Stimulated activated CD8-positive, alpha-beta memory T cell treated with anti-CD3 and anti-CD28 coated beads, Interleukin-12 subunit alpha, Interleukin-12 subunit beta, amount 100 ng/mL, for 1 hour (primary cell): ENCODE results near the gene ORMDL3.
A peak's percentile ranks its signal among the peaks of the same experiment; 100 is the strongest.

Source experiments
- DNase-seq: peaks from one replicate; pipeline ENCODE4 v3.0.0-alpha.2; 2020; ENCODE audit warnings: low read depth

The ORMDL3 gene, protein sequence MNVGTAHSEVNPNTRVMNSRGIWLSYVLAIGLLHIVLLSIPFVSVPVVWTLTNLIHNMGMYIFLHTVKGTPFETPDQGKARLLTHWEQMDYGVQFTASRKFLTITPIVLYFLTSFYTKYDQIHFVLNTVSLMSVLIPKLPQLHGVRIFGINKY

GRCh38 chr17:39927101-39927928, at the start of gene ORMDL3, which contains the start of gene LRRC3C:
Gene ORMDL3 (minus strand): TSS chr17:39927601. CDS start chr17:39924203, 3,398 bp downstream.
Gene LRRC3C (plus strand): TSS chr17:39927732. CDS start chr17:39941524, 13,792 bp downstream.
- DNase-seq: peak; percentile 83

- no peak for DNase-seq
Measured at GRCh38 chr17:39975801-39976200, 48.4 kb upstream of the ORMDL3 start.

- no peak for DNase-seq
Measured at GRCh38 chr17:39974433-39974832, 47.0 kb upstream of the ORMDL3 start.

DNA sequence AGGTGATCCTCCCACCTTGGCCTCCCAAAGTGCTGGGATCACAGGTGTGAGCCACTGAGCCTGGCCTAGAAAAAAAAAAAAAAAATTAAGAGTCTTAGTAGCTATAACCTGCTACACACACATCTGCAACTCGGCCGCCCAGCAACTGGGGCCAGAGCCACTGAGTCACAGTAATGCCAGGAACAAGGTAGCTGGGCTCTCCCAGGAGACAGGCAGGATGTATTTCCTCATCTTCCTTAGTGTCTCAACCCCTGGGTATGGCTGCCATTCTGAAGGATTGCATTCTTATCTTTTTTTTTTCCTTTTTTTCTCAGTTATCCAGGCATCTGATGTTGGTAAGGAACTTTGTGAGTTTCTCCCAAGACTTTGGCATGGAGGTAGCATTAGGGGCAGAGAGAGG, 46.1 kb upstream of the ORMDL3 start:
- DNase-seq: no peak

DNA sequence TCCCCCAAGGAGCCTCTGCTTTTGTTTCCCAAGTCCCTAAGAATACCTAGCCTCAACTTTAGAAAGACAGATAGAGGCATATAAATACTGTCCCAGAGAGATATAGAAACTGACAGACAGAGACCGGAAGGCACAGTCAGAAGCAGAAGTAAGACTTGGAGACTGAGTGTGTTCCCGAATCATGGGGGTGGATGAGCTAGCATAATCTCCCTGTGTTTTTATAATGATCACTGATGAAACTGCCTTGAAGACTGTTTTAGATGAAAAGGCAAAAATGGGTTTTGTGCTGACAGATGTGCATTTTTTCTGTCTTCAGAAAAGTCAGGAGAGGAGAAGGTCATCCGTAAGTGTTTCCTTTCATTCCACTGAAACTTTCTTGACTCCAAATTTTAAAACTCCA, 44.9 kb upstream of the ORMDL3 start:
- DNase-seq: no peak

DNA sequence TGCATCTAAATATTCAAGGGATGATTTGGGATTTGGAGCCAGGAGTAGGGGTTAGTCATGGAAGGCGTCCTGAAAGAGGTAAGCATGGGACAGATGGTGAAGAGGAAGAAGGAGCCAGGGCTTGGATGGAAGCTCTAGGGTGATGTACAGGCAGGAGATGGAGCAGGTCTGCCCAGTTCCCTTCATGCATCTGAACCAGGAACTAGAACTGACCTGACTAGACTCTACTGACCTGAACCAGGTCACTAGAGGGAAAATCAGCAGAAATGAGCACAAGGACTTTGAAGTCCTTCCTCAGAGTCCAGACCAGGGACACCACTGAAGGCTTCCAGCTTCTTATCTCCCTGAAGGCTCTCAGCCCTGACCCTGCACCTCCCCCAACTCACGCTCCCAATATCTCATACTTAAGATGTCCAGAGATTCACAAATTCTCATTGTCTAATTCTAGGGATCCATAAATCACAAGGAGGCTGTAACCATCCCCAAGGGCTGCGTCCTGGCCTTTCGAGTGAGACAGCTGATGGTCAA, 43.7 kb upstream of the ORMDL3 start:
- no peak for DNase-seq

GRCh38 chr17:39970157-39970692, 42.8 kb upstream of the ORMDL3 start:
- DNase-seq: no peak

- DNase-seq: no peak
Measured at GRCh38 chr17:39969375-39969774, 42.0 kb upstream of the ORMDL3 start.

DNA sequence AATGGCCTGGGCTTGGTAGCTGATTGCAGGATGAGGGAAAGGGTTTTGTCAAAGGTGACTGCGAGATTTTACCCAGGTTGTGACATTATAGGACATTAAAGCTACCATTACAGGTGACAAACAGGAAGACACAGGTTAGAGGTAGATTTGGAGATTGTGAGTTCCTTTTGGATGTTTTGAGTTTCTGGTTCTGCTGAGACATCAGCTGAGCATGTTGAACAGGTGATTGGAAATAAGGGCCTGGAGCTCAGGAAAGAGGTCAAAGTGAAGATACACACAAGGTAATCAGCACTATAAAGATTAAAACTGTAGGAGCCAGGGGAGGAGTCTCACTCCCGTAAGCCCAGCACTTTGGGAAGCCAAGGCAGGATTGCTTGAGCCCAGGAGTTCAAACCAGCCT, 41.4 kb upstream of the ORMDL3 start:
- DNase-seq: no peak

GRCh38 chr17:39966771-39967170, 39.4 kb upstream of the ORMDL3 start:
- DNase-seq: no peak

GRCh38 chr17:39965017-39965699, 37.8 kb upstream of the ORMDL3 start:
- no peak for DNase-seq

GRCh38 chr17:39963829-39964228, 36.4 kb upstream of the ORMDL3 start:
- peak; percentile 35 for DNase-seq

DNA sequence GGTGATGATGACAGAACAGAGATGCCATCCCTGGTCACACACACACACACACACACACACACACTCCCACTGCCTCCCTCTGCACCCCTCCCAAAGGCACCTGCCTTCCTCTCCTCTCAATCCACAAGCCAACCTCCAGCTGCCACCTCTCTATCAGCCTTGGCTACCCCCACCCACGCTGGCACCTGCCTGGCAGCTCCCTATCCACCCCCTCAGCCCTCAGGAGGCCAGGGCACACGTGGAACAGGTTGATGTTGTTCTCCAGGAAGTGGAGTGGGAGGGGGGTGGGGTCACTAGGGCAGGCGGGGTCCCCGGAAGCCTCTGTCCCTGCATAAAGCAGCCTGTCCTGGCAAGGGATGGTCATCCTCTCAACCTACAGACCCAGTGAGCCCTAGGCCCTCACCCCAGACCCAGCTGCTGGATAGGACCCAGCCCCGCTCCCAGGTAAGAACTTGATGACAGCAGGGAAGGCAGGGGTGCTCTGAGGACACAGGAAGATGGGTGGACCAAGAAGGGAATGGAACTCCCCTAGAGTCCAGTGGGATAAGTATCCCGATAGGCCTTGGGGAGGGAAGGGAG, 35.3 kb upstream of the ORMDL3 start, which contains the start of gene GSDMA:
GSDMA (plus strand) TSS at position 363 of the 579 bp plus-strand sequence. CDS start 2,684 bp downstream, outside the sequence.
- DNase-seq: no peak

GRCh38 chr17:39960524-39961041, 33.2 kb upstream of the ORMDL3 start:
- DNase-seq: no peak

- no peak for DNase-seq
Measured at GRCh38 chr17:39955726-39956225, 28.4 kb upstream of the ORMDL3 start.

GRCh38 chr17:39954876-39955275, 27.5 kb upstream of the ORMDL3 start:
- no peak for DNase-seq

GRCh38 chr17:39953471-39953888, 26.1 kb upstream of the ORMDL3 start:
- no peak for DNase-seq

- DNase-seq: peak; percentile 92
Measured at GRCh38 chr17:39952680-39953470, 25.5 kb upstream of the ORMDL3 start.

DNA sequence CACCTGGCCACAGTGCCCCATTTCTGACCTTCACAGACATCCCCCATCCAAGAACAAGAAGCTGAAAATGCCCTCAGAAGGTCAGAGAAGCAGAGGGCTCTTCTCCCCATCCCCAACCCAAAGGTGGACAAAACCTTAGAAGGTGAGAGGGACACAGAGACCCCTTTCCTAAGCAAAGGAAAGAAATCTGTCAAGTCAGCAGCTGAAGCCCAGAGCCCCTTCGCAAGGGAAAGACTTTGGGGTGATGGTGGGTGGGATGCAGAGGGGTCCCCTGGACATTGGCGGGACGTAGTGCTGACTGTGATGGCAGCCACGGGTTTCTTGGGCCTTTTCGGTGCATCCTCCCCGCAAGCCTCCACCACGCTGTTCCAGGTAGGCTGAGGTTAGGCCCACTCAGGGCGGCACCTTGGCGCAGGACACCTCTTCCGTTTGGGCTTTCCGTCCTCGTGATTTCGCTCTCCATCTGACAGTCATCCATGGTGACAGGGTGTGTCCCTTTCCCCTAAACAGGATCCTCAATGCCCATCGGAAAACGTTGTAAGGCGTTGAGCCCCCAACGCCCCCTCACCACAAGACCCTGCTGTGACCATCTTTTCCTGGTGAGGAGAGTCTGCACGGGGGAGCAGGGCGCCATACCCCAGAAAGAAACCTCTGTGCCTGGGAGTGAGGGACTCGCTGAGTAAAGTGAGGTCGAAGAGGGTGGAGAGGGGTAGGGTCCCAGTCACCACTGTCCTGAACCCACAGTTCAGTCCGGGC, 24.7 kb upstream of the ORMDL3 start:
- no peak for DNase-seq

- no peak for DNase-seq
Measured at GRCh38 chr17:39950871-39951348, 23.5 kb upstream of the ORMDL3 start.
